ENCODE measurements around the gene DUSP23. TPM values are rescaled to one million over a fixed set of nuclear protein-coding genes. Genes with fewer than 3 reads are reported as not detected.

Gene DUSP23
- total and polyA plus RNA-seq, 2 experiments from 2014 or later = 56.3 to 97.6 TPM

GRCh38 chr1:159752135-159752580 is 28.6 kb upstream of the DUSP23 start:
- no peak overlapping the region for H3K4me2 ChIP-seq
- no peak overlapping the region for H3K4me3 ChIP-seq
- Mint-ChIP-seq H3K4me1 (no peaks in the 10 kb centered on the region), H3K9me3 (no peaks in the 10 kb centered on the region), H3K36me3 (ENCODE audit: low read depth) (no peaks in the 10 kb centered on the region), H3K27me3 (ENCODE audit: insufficient read depth, low read depth, poor library complexity) (peaks cover 3% of the 10 kb centered on the region), H3K27ac (no peak overlapping the region), H3K4me3 (no peak overlapping the region)
- no peaks in the 10 kb centered on the region for H3F3A ChIP-seq (replicated peaks; ENCODE audit: low read depth)
- H3K4me1 ChIP-seq (ENCODE audit: insufficient read depth) = no peaks in the 10 kb centered on the region
- H2AFZ ChIP-seq = no peak overlapping the region
- H3K9me2 ChIP-seq (ENCODE audit: insufficient read depth) = 0 out of 2 replicates have a peak, but pooled peaks cover 3% of the 10 kb centered on the region
- H4K20me1 ChIP-seq (replicated peaks; ENCODE audit: insufficient read depth) = no peaks in the 10 kb centered on the region
- no peaks in the 10 kb centered on the region for H3K27me3 ChIP-seq (ENCODE audit: insufficient read depth)
- no peak for DNase-seq (ENCODE audit: low spot score)
- H3K79me2 ChIP-seq (replicated peaks; ENCODE audit: insufficient read depth) = no peaks in the 10 kb centered on the region
- no peaks in the 10 kb centered on the region for H3K36me3 ChIP-seq (ENCODE audit: insufficient read depth)
- no peak overlapping the region for H3K27ac ChIP-seq (ENCODE audit: low read depth)
- no peak for ATAC-seq
- TF ChIP-seq STAT1 (IDR thresholded peaks at IDR 0.05; ENCODE audit: unreplicated experiment) = no peak
- TF ChIP-seq REST (IDR thresholded peaks at IDR 0.05; ENCODE audit: unreplicated experiment) = no peak
- no peak for TF ChIP-seq ZNF331 (CRISPR knock-in tag; IDR thresholded peaks at IDR 0.05; ENCODE audit: low read depth)
- no peak for TF ChIP-seq CTCF (conservative IDR thresholded peaks at IDR 0.05; ENCODE audit: low read depth in 2 of 2)
- TF ChIP-seq EZH2phosphoT487 (IDR thresholded peaks at IDR 0.05; ENCODE audit: unreplicated experiment) = no peak
- no peak for TF ChIP-seq JUNB (IDR thresholded peaks at IDR 0.05; ENCODE audit: unreplicated experiment)
- TF ChIP-seq POLR2AphosphoS5 (IDR thresholded peaks at IDR 0.05; ENCODE audit: low read depth) = no peak
- no peak for TF ChIP-seq CREB1 (CRISPR knock-in tag; IDR thresholded peaks at IDR 0.05; ENCODE audit: low read depth)
- no peak for TF ChIP-seq ZNF462 (CRISPR knock-in tag; IDR thresholded peaks at IDR 0.05)
- no peak for TF ChIP-seq ETS1 (IDR thresholded peaks at IDR 0.05)
- no peak for TF ChIP-seq ZNF114 (CRISPR knock-in tag; IDR thresholded peaks at IDR 0.05)
- no peak for TF ChIP-seq EZH2 (IDR thresholded peaks at IDR 0.05; ENCODE audit: low read depth, unreplicated experiment)
- no peak for TF ChIP-seq NANOG (IDR thresholded peaks at IDR 0.05; ENCODE audit: borderline replicate concordance)
